H1 (cell line): ENCODE measurements around the gene MUC5AC.

Experiments used
- JUN ChIP-seq: IDR thresholded peaks from 2 replicates; pipeline ENCODE4 v1.6.1; 2011; ENCODE audit warnings: low read depth, mild to moderate bottlenecking, improper control_type of control experiment, low read length
- TF ChIP-seq, protein P1 (sequence below), 3 experiments: IDR thresholded peaks; 1 replicate in 2 of 3; 2 replicates in 1 of 3; pipeline versions ENCODE4 v1.5.1 to v1.6.1; 2011; ENCODE audit warnings: low read length in 3 of 3, mild to moderate bottlenecking in 3 of 3, inconsistent platforms in 2 of 3, low read depth in 1 of 3, moderate library complexity in 1 of 3; ENCODE audit not compliant: insufficient read depth in 1 of 3; ENCODE audit errors: control extremely low read depth in 1 of 3
- TF ChIP-seq, protein P2 (sequence below): IDR thresholded peaks from 2 replicates; pipeline ENCODE4 v1.6.1; 2011; ENCODE audit warnings: low read length, improper control_type of control experiment

DNA sequence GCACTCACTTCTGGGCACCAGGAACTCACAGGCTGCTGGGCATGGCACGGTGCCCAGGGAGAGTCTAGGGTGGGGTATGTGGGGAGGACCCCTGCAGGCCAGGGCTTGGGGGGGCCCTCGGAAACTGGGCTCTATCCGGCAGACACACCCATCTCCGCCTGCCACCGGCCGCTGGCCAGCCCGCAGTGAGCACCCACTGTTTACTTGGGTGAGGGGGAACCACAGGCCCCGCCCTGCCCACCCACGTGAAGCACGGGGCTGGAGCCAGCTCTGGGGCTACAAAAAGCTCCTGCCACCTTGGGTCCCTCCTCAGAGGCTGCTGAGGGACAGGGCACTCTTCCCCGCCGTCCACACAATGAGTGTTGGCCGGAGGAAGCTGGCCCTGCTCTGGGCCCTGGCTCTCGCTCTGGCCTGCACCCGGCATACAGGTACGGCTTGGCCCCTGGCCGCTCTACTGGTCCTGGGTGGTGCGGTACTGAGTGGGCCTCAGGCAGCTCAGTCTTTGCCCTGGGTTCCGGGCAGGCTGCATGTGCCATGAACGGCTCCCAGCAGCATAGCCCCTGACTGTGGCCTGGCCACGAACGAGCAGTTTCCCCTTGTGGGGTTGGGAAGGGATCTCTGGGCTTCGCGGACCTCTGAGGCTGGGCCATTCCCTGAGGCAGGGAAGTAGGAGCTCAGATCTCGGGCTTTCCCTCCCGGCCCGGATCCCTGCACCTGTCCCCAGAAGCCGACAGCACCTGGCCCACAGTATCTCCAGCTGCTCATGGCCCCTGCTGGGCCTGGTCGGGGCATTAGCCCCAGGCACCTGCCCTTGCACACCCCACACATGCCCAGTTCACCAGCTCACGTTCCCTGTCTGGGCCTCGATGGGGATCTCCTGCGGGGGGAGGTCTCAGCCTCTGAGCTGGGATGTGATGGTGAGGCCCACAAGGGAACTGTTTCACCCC, at the start of gene MUC5AC:
- TF ChIP-seq, protein P1, sequence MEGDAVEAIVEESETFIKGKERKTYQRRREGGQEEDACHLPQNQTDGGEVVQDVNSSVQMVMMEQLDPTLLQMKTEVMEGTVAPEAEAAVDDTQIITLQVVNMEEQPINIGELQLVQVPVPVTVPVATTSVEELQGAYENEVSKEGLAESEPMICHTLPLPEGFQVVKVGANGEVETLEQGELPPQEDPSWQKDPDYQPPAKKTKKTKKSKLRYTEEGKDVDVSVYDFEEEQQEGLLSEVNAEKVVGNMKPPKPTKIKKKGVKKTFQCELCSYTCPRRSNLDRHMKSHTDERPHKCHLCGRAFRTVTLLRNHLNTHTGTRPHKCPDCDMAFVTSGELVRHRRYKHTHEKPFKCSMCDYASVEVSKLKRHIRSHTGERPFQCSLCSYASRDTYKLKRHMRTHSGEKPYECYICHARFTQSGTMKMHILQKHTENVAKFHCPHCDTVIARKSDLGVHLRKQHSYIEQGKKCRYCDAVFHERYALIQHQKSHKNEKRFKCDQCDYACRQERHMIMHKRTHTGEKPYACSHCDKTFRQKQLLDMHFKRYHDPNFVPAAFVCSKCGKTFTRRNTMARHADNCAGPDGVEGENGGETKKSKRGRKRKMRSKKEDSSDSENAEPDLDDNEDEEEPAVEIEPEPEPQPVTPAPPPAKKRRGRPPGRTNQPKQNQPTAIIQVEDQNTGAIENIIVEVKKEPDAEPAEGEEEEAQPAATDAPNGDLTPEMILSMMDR (IDR thresholded peaks at IDR 0.05; ENCODE audit: control extremely low read depth in 1 of 3, insufficient read depth in 1 of 3, low read depth in 1 of 3, low read length in 3 of 3) = no peak
- TF ChIP-seq, protein P2, sequence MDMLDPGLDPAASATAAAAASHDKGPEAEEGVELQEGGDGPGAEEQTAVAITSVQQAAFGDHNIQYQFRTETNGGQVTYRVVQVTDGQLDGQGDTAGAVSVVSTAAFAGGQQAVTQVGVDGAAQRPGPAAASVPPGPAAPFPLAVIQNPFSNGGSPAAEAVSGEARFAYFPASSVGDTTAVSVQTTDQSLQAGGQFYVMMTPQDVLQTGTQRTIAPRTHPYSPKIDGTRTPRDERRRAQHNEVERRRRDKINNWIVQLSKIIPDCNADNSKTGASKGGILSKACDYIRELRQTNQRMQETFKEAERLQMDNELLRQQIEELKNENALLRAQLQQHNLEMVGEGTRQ = no peak
- TF ChIP-seq JUN = no peak
